MCF 10A (cell line): ENCODE measurements around the gene HMOX2. TPM values are rescaled to one million over a fixed set of nuclear protein-coding genes. Genes with fewer than 3 reads are reported as not detected.

Experiments used
- BruUV-seq: library from RNA; stranded (reverse); fragments of 400-500 nt; replicated peaks from 2 replicates; lab custom pipeline; 2021; lab: Mats Ljungman, UMichigan
- CTCF ChIA-PET: fragments of 300-600 bp; sonication (Branson Sonifier 250); formaldehyde crosslinking; extraction: SDS; loops from one replicate; lab custom pipeline; 2021; ENCODE audit warnings: antibody characterized with exemption, inconsistent platforms; lab: Yijun Ruan, JAX
- POLR2A ChIA-PET: fragments of 300-600, 350-650 bp; sonication (Branson Sonifier 250); formaldehyde crosslinking; extraction: SDS; loops from one replicate; lab custom pipeline; 2020; ENCODE audit warnings: antibody characterized with exemption, inconsistent platforms; lab: Yijun Ruan, JAX
- DNase-seq: peaks from one replicate; pipeline ENCODE4 v3.0.0-alpha.2; 2018; ENCODE audit not compliant: unreplicated experiment
- H3K27ac Mint-ChIP-seq: one replicate; pipeline ENCODE4 v1.8.0; 2022; ENCODE audit warnings: mild to moderate bottlenecking, low read depth, mixed read lengths; ENCODE audit not compliant: unreplicated experiment
- H3K27me3 Mint-ChIP-seq: one replicate; pipeline ENCODE4 v1.8.0; 2022; ENCODE audit warnings: mixed read lengths; ENCODE audit not compliant: insufficient read depth, unreplicated experiment
- H3K36me3 Mint-ChIP-seq: one replicate; pipeline ENCODE4 v1.8.0; 2022; ENCODE audit warnings: mild to moderate bottlenecking, moderate library complexity, mixed read lengths; ENCODE audit not compliant: insufficient read depth, unreplicated experiment
- H3K4me1 Mint-ChIP-seq: one replicate; pipeline ENCODE4 v1.8.0; 2022; ENCODE audit warnings: mixed read lengths; ENCODE audit not compliant: insufficient read depth, unreplicated experiment
- H3K4me3 Mint-ChIP-seq: one replicate; pipeline ENCODE4 v1.8.0; 2022; ENCODE audit warnings: mild to moderate bottlenecking, moderate library complexity, mixed read lengths; ENCODE audit not compliant: unreplicated experiment
- H3K9me3 Mint-ChIP-seq: one replicate; pipeline ENCODE4 v1.8.0; 2022; ENCODE audit warnings: mixed read lengths; ENCODE audit not compliant: unreplicated experiment
- CTCF ChIP-seq: fragments of 200-600 bp; IDR thresholded peaks from one replicate; pipeline ENCODE4 v1.8.0; 2022; ENCODE audit warnings: antibody characterized with exemption, mild to moderate bottlenecking; ENCODE audit not compliant: unreplicated experiment
- intact Hi-C: fragments of 100-400 bp; cut with micrococcal nuclease; formaldehyde crosslinking; loops from 2 replicates; pipeline ENCODE4 v1.14.1; 2022
- total RNA-seq: library from RNA; stranded (reverse); gene quantifications from 2 replicates; pipeline ENCODE4 v1.2.3, GENCODE V29; 2022

The HMOX2 gene
- total RNA-seq, 1 experiment from 2014 or later, result 65.6 TPM

- no TSS peak for BruUV-seq
- ChIA-PET CTCF (interaction anchor here (1.2 to 2.0 kb wide), 2 partner anchors 16 to 38 kb away, joined by 3 to 9 read pairs; no protein-coding TSS in a partner anchor), POLR2A (no interaction called here)
- no peak overlapping the region for H3K4me3 Mint-ChIP-seq
- no peaks in the 10 kb centered on the region for H3K4me1 Mint-ChIP-seq
- H3K27ac Mint-ChIP-seq, result no peak overlapping the region
- no peak for DNase-seq
- no peak for TF ChIP-seq CTCF
- intact Hi-C loops, result no loop called here
- H3K9me3 Mint-ChIP-seq, result peaks cover 7% of the 10 kb centered on the region
- peaks cover 20% of the 10 kb centered on the region for H3K27me3 Mint-ChIP-seq
- peaks cover 5% of the 10 kb centered on the region for H3K36me3 Mint-ChIP-seq
Observed at GRCh38 chr16:4544473-4544872, 68.3 kb downstream of the HMOX2 start.

- H3K4me1 Mint-ChIP-seq, result peaks cover 5% of the 10 kb centered on the region
- intact Hi-C loops, result loop anchor here (1.0 to 5.0 kb wide), 2 partner anchors 39 to 42 kb away; no protein-coding TSS in a partner anchor
- H3K27me3 Mint-ChIP-seq, result peaks cover 30% of the 10 kb centered on the region
- H3K27ac Mint-ChIP-seq, result no peak overlapping the region
- DNase-seq, result no peak
- no peak overlapping the region for H3K4me3 Mint-ChIP-seq
- peaks cover 5% of the 10 kb centered on the region for H3K36me3 Mint-ChIP-seq
- no TSS peak for BruUV-seq
- ChIA-PET CTCF (interaction anchor here (0.5 to 8.4 kb wide), 35 partner anchors 9 to 1578 kb away, joined by 3 to 100 read pairs (median 5); partner anchors contain the start of genes CDIP1, HMOX2 and MGRN1), POLR2A (interaction anchor here (0.8 to 1.7 kb wide), 3 partner anchors 9 to 52 kb away, joined by 3 to 5 read pairs (median 3); no protein-coding TSS in a partner anchor)
- no peak for TF ChIP-seq CTCF
- no peaks in the 10 kb centered on the region for H3K9me3 Mint-ChIP-seq
Observed at GRCh38 chr16:4548124-4548523, 71.9 kb downstream of the HMOX2 start.

GRCh38 chr16:4550591-4550990 is 74.4 kb downstream of the HMOX2 start:
- Mint-ChIP-seq H3K27ac (no peak overlapping the region), H3K36me3 (peaks cover 5% of the 10 kb centered on the region), H3K4me3 (no peak overlapping the region), H3K4me1 (peaks cover 5% of the 10 kb centered on the region), H3K27me3 (peaks cover 27% of the 10 kb centered on the region), H3K9me3 (no peaks in the 10 kb centered on the region)
- CTCF ChIA-PET, result interaction anchor here (0.6 to 8.4 kb wide), 10 partner anchors 11 to 75 kb away, joined by 3 to 100 read pairs (median 5); partner anchors contain the start of gene HMOX2
- DNase-seq, result no peak
- intact Hi-C loops, result no loop called here
- POLR2A ChIA-PET, result no interaction called here
- BruUV-seq, result no TSS peak
- no peak for TF ChIP-seq CTCF

GRCh38 chr16:4552541-4552940 is 76.3 kb downstream of the HMOX2 start:
- DNase-seq, result no peak
- ChIA-PET CTCF (interaction anchor here (0.6 to 8.4 kb wide), 5 partner anchors 33 to 125 kb away, joined by 3 to 100 read pairs (median 5); no protein-coding TSS in a partner anchor), POLR2A (interaction anchor here (1.1 kb wide), 1 partner anchor 42 kb away, joined by 5 read pairs; no protein-coding TSS in a partner anchor)
- intact Hi-C loops, result no loop called here
- Mint-ChIP-seq H3K36me3 (no peaks in the 10 kb centered on the region), H3K4me1 (peaks cover 5% of the 10 kb centered on the region), H3K9me3 (no peaks in the 10 kb centered on the region), H3K27me3 (peaks cover 10% of the 10 kb centered on the region), H3K4me3 (no peak overlapping the region), H3K27ac (no peak overlapping the region)
- TF ChIP-seq CTCF, result no peak
- no TSS peak for BruUV-seq
